ENCODE measurements around the gene PTPRR.

- no peak for TF ChIP-seq YY1 (IDR thresholded peaks at IDR 0.05; ENCODE audit: low read depth)
- TF ChIP-seq REST (IDR thresholded peaks at IDR 0.05; ENCODE audit: low read depth) = no peak
- TF ChIP-seq NFIC (IDR thresholded peaks at IDR 0.05) = no peak
- no peak for TF ChIP-seq RAD21 (IDR thresholded peaks at IDR 0.05; ENCODE audit: low read depth)
- TF ChIP-seq FOXM1 (IDR thresholded peaks at IDR 0.05; ENCODE audit: borderline replicate concordance, low read depth) = no peak
- no peak for TF ChIP-seq TEAD4 (IDR thresholded peaks at IDR 0.05)
- no peak for TF ChIP-seq EP300 (IDR thresholded peaks at IDR 0.05; ENCODE audit: borderline replicate concordance)
These were observed 147.7 kb downstream of the PTPRR start for GRCh38 chr12:70772836-70773235.

All from Ishikawa (cell line).